ENCODE data around the gene SLC39A8.

DNA sequence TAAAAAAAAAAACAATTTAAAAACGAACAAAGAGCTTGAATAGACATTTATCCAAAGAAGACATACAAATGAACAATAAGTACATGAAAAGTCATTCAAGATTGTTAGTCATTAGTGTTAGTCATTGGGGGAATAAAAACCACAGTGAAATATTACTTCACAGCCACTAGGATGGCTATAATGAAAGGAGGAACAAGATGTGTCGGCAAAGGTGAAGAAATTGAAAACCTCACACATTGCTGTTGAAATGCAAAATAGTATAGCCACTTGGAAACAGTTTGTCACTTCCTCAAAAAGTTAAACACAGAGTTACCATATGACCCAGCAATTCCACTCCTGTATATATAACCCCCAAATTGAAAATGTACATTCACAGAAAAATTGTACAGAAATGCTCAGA, 45.2 kb upstream of the SLC39A8 start:
- no peak for TF ChIP-seq ZNF274 (IDR thresholded peaks at IDR 0.05; ENCODE audit: low read depth, low read length)
- TF ChIP-seq YY1 (IDR thresholded peaks at IDR 0.05; ENCODE audit: insufficient read depth, insufficient read length) = no peak

All from NT2/D1 (cell line).